D721Med (cell line): ENCODE measurements around the gene MYH7B.

Source experiments
- DNase-seq: peaks from one replicate; pipeline ENCODE4 v3.0.0; 2011; ENCODE audit warnings: low spot score; ENCODE audit not compliant: insufficient read length
- FAIRE-seq: peaks from 2 replicates; lab custom pipeline; 2011; peaks lifted over from hg19 to GRCh38; lab: Jason Lieb, UNC
- CTCF ChIP-seq: IDR thresholded peaks from 2 replicates; pipeline ENCODE4 v1.5.1; 2012; ENCODE audit warnings: mild to moderate bottlenecking, control low read depth; ENCODE audit not compliant: insufficient read depth; ENCODE audit errors: missing control alignments

Gene MYH7B

GRCh38 chr20:34983089-34983820, 27.6 kb downstream of the MYH7B start:
- no peak for TF ChIP-seq CTCF
- FAIRE-seq (no peak), DNase-seq (no peak)

- FAIRE-seq: no peak
- DNase-seq: no peak
- TF ChIP-seq CTCF: no peak
Measured at GRCh38 chr20:34983995-34984735, 28.5 kb downstream of the MYH7B start.

- no peak for TF ChIP-seq CTCF
- no peak for FAIRE-seq
- no peak for DNase-seq
Measured at GRCh38 chr20:34984756-34985261, 29.1 kb downstream of the MYH7B start.

- no peak for DNase-seq
- no peak for TF ChIP-seq CTCF
- FAIRE-seq: no peak
Measured at GRCh38 chr20:34985461-34986310, 30.0 kb downstream of the MYH7B start.

GRCh38 chr20:34986311-34987287, 30.9 kb downstream of the MYH7B start:
- FAIRE-seq (no peak), DNase-seq (no peak)
- no peak for TF ChIP-seq CTCF
